ENCODE measurements around the gene SLC25A44.

DNA sequence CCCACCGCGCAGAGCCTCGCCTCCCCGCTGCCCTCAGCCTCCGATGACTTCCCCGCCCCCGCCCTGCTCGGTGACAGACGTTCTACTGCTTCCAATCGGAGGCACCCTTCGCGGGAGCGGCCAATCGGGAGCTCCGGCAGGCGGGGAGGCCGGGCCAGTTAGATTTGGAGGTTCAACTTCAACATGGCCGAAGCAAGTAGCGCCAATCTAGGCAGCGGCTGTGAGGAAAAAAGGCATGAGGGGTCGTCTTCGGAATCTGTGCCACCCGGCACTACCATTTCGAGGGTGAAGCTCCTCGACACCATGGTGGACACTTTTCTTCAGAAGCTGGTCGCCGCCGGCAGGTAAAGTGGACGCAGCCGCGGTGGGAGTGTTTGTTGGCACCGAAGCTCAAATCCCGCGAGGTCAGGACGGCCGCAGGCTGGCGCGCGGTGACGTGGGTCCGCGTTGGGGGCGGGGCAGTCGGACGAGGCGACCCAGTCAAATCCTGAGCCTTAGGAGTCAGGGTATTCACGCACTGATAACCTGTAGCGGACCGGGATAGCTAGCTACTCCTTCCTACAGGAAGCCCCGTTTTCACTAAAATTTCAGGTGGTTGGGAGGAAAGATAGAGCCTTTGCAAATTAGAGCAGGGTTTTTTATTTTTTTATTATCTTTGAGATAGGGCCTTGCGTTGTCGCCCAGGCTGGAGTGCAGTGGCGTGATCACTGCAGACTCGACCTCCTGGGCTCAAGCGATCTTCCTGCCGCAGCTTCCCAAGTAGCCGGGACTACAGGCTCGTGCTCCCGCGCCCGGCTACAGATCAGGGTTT lies 19.1 kb downstream of the SLC25A44 start, which contains the start of gene PMF1:
- TF ChIP-seq, protein P1, sequence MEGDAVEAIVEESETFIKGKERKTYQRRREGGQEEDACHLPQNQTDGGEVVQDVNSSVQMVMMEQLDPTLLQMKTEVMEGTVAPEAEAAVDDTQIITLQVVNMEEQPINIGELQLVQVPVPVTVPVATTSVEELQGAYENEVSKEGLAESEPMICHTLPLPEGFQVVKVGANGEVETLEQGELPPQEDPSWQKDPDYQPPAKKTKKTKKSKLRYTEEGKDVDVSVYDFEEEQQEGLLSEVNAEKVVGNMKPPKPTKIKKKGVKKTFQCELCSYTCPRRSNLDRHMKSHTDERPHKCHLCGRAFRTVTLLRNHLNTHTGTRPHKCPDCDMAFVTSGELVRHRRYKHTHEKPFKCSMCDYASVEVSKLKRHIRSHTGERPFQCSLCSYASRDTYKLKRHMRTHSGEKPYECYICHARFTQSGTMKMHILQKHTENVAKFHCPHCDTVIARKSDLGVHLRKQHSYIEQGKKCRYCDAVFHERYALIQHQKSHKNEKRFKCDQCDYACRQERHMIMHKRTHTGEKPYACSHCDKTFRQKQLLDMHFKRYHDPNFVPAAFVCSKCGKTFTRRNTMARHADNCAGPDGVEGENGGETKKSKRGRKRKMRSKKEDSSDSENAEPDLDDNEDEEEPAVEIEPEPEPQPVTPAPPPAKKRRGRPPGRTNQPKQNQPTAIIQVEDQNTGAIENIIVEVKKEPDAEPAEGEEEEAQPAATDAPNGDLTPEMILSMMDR (conservative IDR thresholded peaks at IDR 0.05; ENCODE audit: low read depth, low read length), result no peak
- TF ChIP-seq EZH2 (IDR thresholded peaks at IDR 0.05; ENCODE audit: borderline replicate concordance, low read depth, low read length, poor library complexity, severe bottlenecking), result no peak
